Measurements from ENCODE around the gene APOL3.
"Not testable (repeated sequence)": the region's sequence is repeated elsewhere in the genome, so short reads cannot be mapped to it uniquely, and the experiment has no call there.

Gene APOL3

GRCh38 chr22:36192542-36192941 is 32.0 kb upstream of the APOL3 start:
- peaks cover 12% of the 10 kb centered on the region for H3K4me1 ChIP-seq (ENCODE audit: control insufficient read depth, insufficient read depth, low read length)
- no peak overlapping the region for H3K4me2 ChIP-seq (ENCODE audit: low read length)
- peaks cover 22% of the 10 kb centered on the region for H3K27me3 ChIP-seq (ENCODE audit: control insufficient read depth, insufficient read depth, low read length)
- H3K4me3 ChIP-seq (ENCODE audit: low read length) = no peak overlapping the region
- H3K9ac ChIP-seq (ENCODE audit: low read depth, low read length) = no peak overlapping the region
- no peaks in the 10 kb centered on the region for H3K36me3 ChIP-seq (ENCODE audit: insufficient read depth, low read length)
- H3K9me3 ChIP-seq (replicated peaks; ENCODE audit: low read length) = no peaks in the 10 kb centered on the region

- H3K9me3 ChIP-seq (replicated peaks; ENCODE audit: low read length) = no peaks in the 10 kb centered on the region
- no peak overlapping the region for H3K4me2 ChIP-seq (ENCODE audit: low read length)
- H3K27me3 ChIP-seq (ENCODE audit: control insufficient read depth, insufficient read depth, low read length) = peaks cover 27% of the 10 kb centered on the region
- no peak overlapping the region for H3K4me3 ChIP-seq (ENCODE audit: low read length)
- H3K9ac ChIP-seq (ENCODE audit: low read depth, low read length) = no peak overlapping the region
- H3K4me1 ChIP-seq (ENCODE audit: control insufficient read depth, insufficient read depth, low read length) = peaks cover 4% of the 10 kb centered on the region
- no peaks in the 10 kb centered on the region for H3K36me3 ChIP-seq (ENCODE audit: insufficient read depth, low read length)
Measured at GRCh38 chr22:36191106-36191836, 30.7 kb upstream of the APOL3 start.

- H3K27me3 ChIP-seq (ENCODE audit: control insufficient read depth, insufficient read depth, low read length) = peaks cover 58% of the 10 kb centered on the region
- not testable (repeated sequence) for H3K9ac ChIP-seq (ENCODE audit: low read depth, low read length); H3K9me3 ChIP-seq (replicated peaks; ENCODE audit: low read length); H3K4me2 ChIP-seq (ENCODE audit: low read length); H3K36me3 ChIP-seq (ENCODE audit: insufficient read depth, low read length); H3K4me3 ChIP-seq (ENCODE audit: low read length); H3K4me1 ChIP-seq (ENCODE audit: control insufficient read depth, insufficient read depth, low read length)
Measured at GRCh38 chr22:36187862-36188261, 27.3 kb upstream of the APOL3 start.

DNA sequence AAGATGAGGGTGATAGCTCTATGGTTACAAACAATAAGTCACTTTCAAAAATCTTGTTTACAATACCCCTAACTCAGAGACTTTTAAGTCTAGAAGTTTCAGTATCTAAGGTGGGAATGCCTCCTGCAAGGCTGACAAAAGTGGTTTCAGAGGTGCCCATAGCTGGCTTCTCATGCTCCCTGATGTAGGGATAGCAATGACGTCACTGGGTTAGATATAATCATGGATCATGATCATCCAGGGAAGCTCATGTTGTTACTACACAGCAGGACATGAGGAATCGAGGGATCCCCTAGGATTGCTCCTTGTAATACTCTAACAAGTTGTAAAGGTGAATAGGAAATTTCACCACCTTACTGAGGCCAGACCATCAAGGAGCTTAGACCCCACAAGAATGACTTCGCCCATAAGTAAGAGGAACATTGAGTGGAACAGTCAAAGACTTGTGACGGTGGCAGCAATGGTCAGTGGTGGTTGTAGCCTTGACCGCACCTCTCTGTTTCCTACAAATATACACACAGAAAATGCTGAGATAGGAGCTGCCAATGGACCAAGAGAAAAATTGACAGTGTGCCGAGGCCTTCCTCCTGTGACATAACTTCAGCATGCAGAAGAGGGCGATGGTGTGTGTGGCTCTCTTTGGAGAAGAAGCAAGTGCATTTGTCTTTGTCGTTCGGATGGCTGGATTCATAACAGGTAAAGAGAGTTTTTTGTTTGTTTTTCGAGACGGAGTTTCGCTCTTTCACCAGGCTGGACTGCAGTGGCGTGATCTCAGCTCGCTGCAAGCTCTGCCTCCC is 25.5 kb upstream of the APOL3 start:
- Histone ChIP-seq H3K9ac (ENCODE audit: low read depth, low read length) (no peak overlapping the region), H3K36me3 (ENCODE audit: insufficient read depth, low read length) (no peaks in the 10 kb centered on the region), H3K4me2 (ENCODE audit: low read length) (no peak overlapping the region), H3K9me3 (replicated peaks; ENCODE audit: low read length) (no peaks in the 10 kb centered on the region), H3K27me3 (ENCODE audit: control insufficient read depth, insufficient read depth, low read length) (peaks cover 70% of the 10 kb centered on the region), H3K4me3 (ENCODE audit: low read length) (no peak overlapping the region), H3K4me1 (ENCODE audit: control insufficient read depth, insufficient read depth, low read length) (no peaks in the 10 kb centered on the region)

GRCh38 chr22:36184433-36185025 is 24.0 kb upstream of the APOL3 start:
- Histone ChIP-seq H3K9me3 (replicated peaks; ENCODE audit: low read length) (no peaks in the 10 kb centered on the region), H3K27me3 (ENCODE audit: control insufficient read depth, insufficient read depth, low read length) (peaks cover 68% of the 10 kb centered on the region), H3K4me1 (ENCODE audit: control insufficient read depth, insufficient read depth, low read length) (no peaks in the 10 kb centered on the region), H3K9ac (ENCODE audit: low read depth, low read length) (no peak overlapping the region), H3K4me2 (ENCODE audit: low read length) (no peak overlapping the region), H3K4me3 (ENCODE audit: low read length) (no peak overlapping the region), H3K36me3 (ENCODE audit: insufficient read depth, low read length) (no peaks in the 10 kb centered on the region)

DNA sequence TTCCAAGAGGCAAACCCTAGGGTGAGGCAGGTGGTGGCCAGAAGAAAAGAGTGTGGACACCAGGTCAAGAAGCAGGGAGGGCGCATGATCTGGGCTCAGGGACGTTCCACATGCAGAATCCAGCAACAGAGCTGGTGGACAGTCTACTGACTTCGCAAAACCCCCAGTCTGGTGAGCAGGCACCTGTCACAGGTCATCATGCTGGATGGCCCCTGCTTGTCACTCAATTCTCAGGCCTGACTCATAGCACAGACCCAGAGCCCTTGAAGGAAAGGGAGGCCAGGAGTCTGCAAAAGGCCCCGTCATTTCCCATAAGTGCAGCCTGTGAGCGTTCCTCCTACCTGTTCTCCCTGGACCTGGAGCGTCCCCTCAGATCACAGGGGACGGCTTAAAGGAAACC is 22.9 kb upstream of the APOL3 start:
- H3K4me2 ChIP-seq (ENCODE audit: low read length) = no peak overlapping the region
- no peaks in the 10 kb centered on the region for H3K36me3 ChIP-seq (ENCODE audit: insufficient read depth, low read length)
- peaks cover 57% of the 10 kb centered on the region for H3K27me3 ChIP-seq (ENCODE audit: control insufficient read depth, insufficient read depth, low read length)
- H3K4me3 ChIP-seq (ENCODE audit: low read length) = no peak overlapping the region
- H3K4me1 ChIP-seq (ENCODE audit: control insufficient read depth, insufficient read depth, low read length) = no peaks in the 10 kb centered on the region
- no peaks in the 10 kb centered on the region for H3K9me3 ChIP-seq (replicated peaks; ENCODE audit: low read length)
- H3K9ac ChIP-seq (ENCODE audit: low read depth, low read length) = no peak overlapping the region

GRCh38 chr22:36182857-36183256 is 22.3 kb upstream of the APOL3 start:
- no peaks in the 10 kb centered on the region for H3K36me3 ChIP-seq (ENCODE audit: insufficient read depth, low read length)
- no peaks in the 10 kb centered on the region for H3K9me3 ChIP-seq (replicated peaks; ENCODE audit: low read length)
- H3K4me3 ChIP-seq (ENCODE audit: low read length) = no peak overlapping the region
- H3K4me1 ChIP-seq (ENCODE audit: control insufficient read depth, insufficient read depth, low read length) = no peaks in the 10 kb centered on the region
- H3K9ac ChIP-seq (ENCODE audit: low read depth, low read length) = no peak overlapping the region
- no peak overlapping the region for H3K4me2 ChIP-seq (ENCODE audit: low read length)
- H3K27me3 ChIP-seq (ENCODE audit: control insufficient read depth, insufficient read depth, low read length) = peaks cover 54% of the 10 kb centered on the region

DNA sequence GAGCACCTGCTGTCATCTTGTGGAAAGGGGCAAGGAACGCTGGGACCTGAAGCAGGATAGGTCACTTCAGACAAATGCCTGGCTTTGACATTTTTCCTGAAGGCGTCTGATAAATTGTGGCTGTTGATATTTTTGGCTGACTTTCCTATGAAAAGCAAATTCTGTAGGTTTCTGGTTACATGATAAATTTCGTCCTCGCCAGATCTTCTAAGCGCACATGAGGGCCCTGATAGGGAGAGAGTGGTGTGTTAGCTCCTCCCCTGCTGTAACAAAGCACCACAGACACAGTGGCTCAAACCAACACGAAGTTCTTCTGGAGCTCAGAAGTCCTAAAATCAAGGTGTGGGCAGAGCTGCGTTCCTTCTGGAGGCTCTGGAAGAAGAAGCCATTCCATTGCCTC is 21.5 kb upstream of the APOL3 start:
- Histone ChIP-seq H3K9ac (ENCODE audit: low read depth, low read length) (no peak overlapping the region), H3K36me3 (ENCODE audit: insufficient read depth, low read length) (no peaks in the 10 kb centered on the region), H3K4me2 (ENCODE audit: low read length) (no peak overlapping the region), H3K9me3 (replicated peaks; ENCODE audit: low read length) (no peaks in the 10 kb centered on the region), H3K27me3 (ENCODE audit: control insufficient read depth, insufficient read depth, low read length) (peaks cover 54% of the 10 kb centered on the region), H3K4me3 (ENCODE audit: low read length) (no peak overlapping the region), H3K4me1 (ENCODE audit: control insufficient read depth, insufficient read depth, low read length) (no peaks in the 10 kb centered on the region)

- H3K4me2 ChIP-seq (ENCODE audit: low read length) = no peak overlapping the region
- peaks cover 45% of the 10 kb centered on the region for H3K27me3 ChIP-seq (ENCODE audit: control insufficient read depth, insufficient read depth, low read length)
- no peak overlapping the region for H3K4me3 ChIP-seq (ENCODE audit: low read length)
- H3K9ac ChIP-seq (ENCODE audit: low read depth, low read length) = no peak overlapping the region
- no peaks in the 10 kb centered on the region for H3K4me1 ChIP-seq (ENCODE audit: control insufficient read depth, insufficient read depth, low read length)
- H3K9me3 ChIP-seq (replicated peaks; ENCODE audit: low read length) = no peaks in the 10 kb centered on the region
- H3K36me3 ChIP-seq (ENCODE audit: insufficient read depth, low read length) = no peaks in the 10 kb centered on the region
Measured at GRCh38 chr22:36180928-36181327, 20.4 kb upstream of the APOL3 start.

DNA sequence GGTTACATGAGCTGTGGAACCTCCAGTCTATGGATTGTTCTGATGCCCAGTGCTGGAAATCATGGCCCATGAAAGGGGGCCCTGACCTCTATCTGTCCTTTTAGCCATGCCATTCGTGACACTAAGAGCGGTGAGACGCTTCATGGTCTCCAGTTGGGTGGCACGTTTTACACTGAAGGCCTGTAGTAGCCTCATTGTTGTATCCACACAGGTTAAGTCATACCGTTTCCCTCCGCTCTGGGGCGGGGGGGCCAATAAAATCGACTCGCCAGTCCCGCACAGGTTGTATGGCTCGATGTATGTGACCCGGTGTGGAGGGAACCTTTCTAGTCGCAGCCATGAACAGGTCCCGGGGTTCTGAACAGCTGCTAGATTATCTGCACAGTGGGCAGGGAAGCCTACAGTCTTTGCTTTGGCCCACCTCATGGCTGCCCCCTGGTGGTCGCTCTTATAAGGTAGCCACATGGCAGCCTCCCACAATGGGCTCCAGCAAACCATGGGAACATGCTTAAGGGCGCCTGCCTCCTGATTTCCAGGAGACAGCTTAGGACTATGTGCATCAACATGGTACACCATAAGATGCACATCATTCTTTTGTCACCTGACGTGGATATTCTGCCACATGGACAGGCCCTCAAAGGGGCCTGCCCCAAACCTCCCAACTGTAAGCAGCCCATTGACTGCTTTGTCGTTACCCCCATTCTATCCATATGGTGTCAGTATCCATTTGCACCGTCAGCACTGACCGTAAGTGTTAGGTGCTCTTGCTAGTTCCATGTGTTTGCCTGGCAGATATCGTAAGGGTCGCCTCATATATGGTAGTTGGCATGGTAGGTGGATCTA is 19.7 kb upstream of the APOL3 start:
- H3K9ac ChIP-seq (ENCODE audit: low read depth, low read length) = no peak overlapping the region
- H3K27me3 ChIP-seq (ENCODE audit: control insufficient read depth, insufficient read depth, low read length) = peaks cover 39% of the 10 kb centered on the region
- H3K4me2 ChIP-seq (ENCODE audit: low read length) = no peak overlapping the region

GRCh38 chr22:36177160-36177559 is 16.6 kb upstream of the APOL3 start:
- Histone ChIP-seq H3K4me2 (ENCODE audit: low read length) (no peak overlapping the region), H3K27me3 (ENCODE audit: control insufficient read depth, insufficient read depth, low read length) (peaks cover 17% of the 10 kb centered on the region), H3K9me3 (replicated peaks; ENCODE audit: low read length) (no peaks in the 10 kb centered on the region), H3K36me3 (ENCODE audit: insufficient read depth, low read length) (no peaks in the 10 kb centered on the region), H3K4me3 (ENCODE audit: low read length) (no peak overlapping the region), H3K4me1 (ENCODE audit: control insufficient read depth, insufficient read depth, low read length) (no peaks in the 10 kb centered on the region), H3K9ac (ENCODE audit: low read depth, low read length) (no peak overlapping the region)

More for the DNA sequence above, 19.7 kb upstream of the APOL3 start:
- no peaks in the 10 kb centered on the region for H3K36me3 ChIP-seq (ENCODE audit: insufficient read depth, low read length)
- no peak overlapping the region for H3K4me3 ChIP-seq (ENCODE audit: low read length)
- H3K4me1 ChIP-seq (ENCODE audit: control insufficient read depth, insufficient read depth, low read length) = no peaks in the 10 kb centered on the region
- H3K9me3 ChIP-seq (replicated peaks; ENCODE audit: low read length) = no peaks in the 10 kb centered on the region

All from skeletal muscle satellite cell (primary cell).